GM18508 (cell line): Measurements from ENCODE around the gene BTBD2.

Experiments used
- ATAC-seq: cut with Tn5 transposase; IDR thresholded peaks from one replicate; pipeline ENCODE4 v1.9.1; 2021; ENCODE audit warnings: moderate number of reproducible peaks; ENCODE audit not compliant: insufficient read depth, unreplicated experiment

BTBD2 gene

GRCh38 chr19:2016041-2016807 lies 710 bp upstream of the BTBD2 start:
- no peak for ATAC-seq

GRCh38 chr19:2014731-2015607 lies 545 bp downstream of the BTBD2 start:
- no peak for ATAC-seq

- no peak for ATAC-seq
Measured at GRCh38 chr19:2014131-2014571, 1.4 kb downstream of the BTBD2 start.

GRCh38 chr19:2013683-2013961 lies 1.9 kb downstream of the BTBD2 start:
- no peak for ATAC-seq

GRCh38 chr19:2012941-2013682 lies 2.4 kb downstream of the BTBD2 start:
- no peak for ATAC-seq

- ATAC-seq: no peak
Measured at GRCh38 chr19:2011169-2011568, 4.3 kb downstream of the BTBD2 start.

GRCh38 chr19:2010135-2010668 lies 5.3 kb downstream of the BTBD2 start:
- no peak for ATAC-seq

- ATAC-seq: no peak
Measured at GRCh38 chr19:2003874-2004273, 11.6 kb downstream of the BTBD2 start.

- ATAC-seq: no peak
Measured at GRCh38 chr19:1999856-2000515, 15.5 kb downstream of the BTBD2 start.

- no peak for ATAC-seq
Measured at GRCh38 chr19:1998712-1999708, 16.5 kb downstream of the BTBD2 start.

GRCh38 chr19:1997353-1998233 lies 17.9 kb downstream of the BTBD2 start:
- no peak for ATAC-seq

- ATAC-seq: no peak
Measured at GRCh38 chr19:1992759-1993260, 22.7 kb downstream of the BTBD2 start.

GRCh38 chr19:1991018-1991913 lies 24.2 kb downstream of the BTBD2 start:
- no peak for ATAC-seq

GRCh38 chr19:1990230-1991017 lies 25.1 kb downstream of the BTBD2 start:
- ATAC-seq: no peak

- no peak for ATAC-seq
Measured at GRCh38 chr19:1989513-1990229, 25.8 kb downstream of the BTBD2 start.
